HepG2 (cell line): ENCODE data around the gene MADD. TPM values are rescaled to one million over a fixed set of nuclear protein-coding genes. Genes with fewer than 3 reads are reported as not detected.

Experiments used
- EZH2 ChIP-seq: conservative IDR thresholded peaks from 2 replicates; pipeline ENCODE4 v1.6.1; 2012; ENCODE audit warnings: mild to moderate bottlenecking, low read depth, low read length, moderate library complexity
- FOXJ3 ChIP-seq: sonication (generic); formaldehyde crosslinking; IDR thresholded peaks from 2 replicates; pipeline ENCODE4 v1.4.0; 2020; ENCODE audit warnings: missing genetic modification reagents, mild to moderate bottlenecking, borderline replicate concordance
- GLI4 ChIP-seq: sonication (generic); formaldehyde crosslinking; IDR thresholded peaks from 2 replicates; pipeline ENCODE4 v1.5.1; 2020; ENCODE audit warnings: missing genetic modification reagents, mild to moderate bottlenecking, moderate library complexity, borderline replicate concordance
- HNRNPK ChIP-seq: fragments of 200-400 bp; formaldehyde crosslinking; IDR thresholded peaks from 2 replicates; pipeline ENCODE4 v1.6.1; 2018; ENCODE audit warnings: low read length, low read depth, moderate library complexity, mild to moderate bottlenecking; ENCODE audit not compliant: poor library complexity, severe bottlenecking
- IRF2 ChIP-seq: IDR thresholded peaks from 2 replicates; pipeline ENCODE4 v1.6.1; 2018; ENCODE audit warnings: missing genetic modification reagents, missing compliant biosample characterization
- ISX ChIP-seq: sonication (generic); formaldehyde crosslinking; conservative IDR thresholded peaks from 2 replicates; pipeline ENCODE4 v1.5.0; 2020; ENCODE audit warnings: missing genetic modification reagents
- KLF16 ChIP-seq, 2 experiments: sonication (generic) in 1 of 2; formaldehyde crosslinking in 1 of 2; IDR thresholded peaks; 2 replicates each; pipeline versions ENCODE4 v1.6.1 to v1.8.0; 2016 to 2023; ENCODE audit warnings: missing genetic modification reagents in 2 of 2, missing compliant biosample characterization in 1 of 2
- PHF20 ChIP-seq: sonication (generic); formaldehyde crosslinking; IDR thresholded peaks from 2 replicates; pipeline ENCODE4 v1.5.0; 2020; ENCODE audit warnings: mild to moderate bottlenecking, missing genetic modification reagents
- STAT5B ChIP-seq: sonication (generic); formaldehyde crosslinking; IDR thresholded peaks from 2 replicates; pipeline ENCODE4 v1.4.0; 2020; ENCODE audit warnings: missing genetic modification reagents
- ZC3H13 ChIP-seq: sonication (generic); formaldehyde crosslinking; IDR thresholded peaks from 2 replicates; pipeline ENCODE4 v1.8.1; 2023; ENCODE audit warnings: mild to moderate bottlenecking, missing genetic modification reagents, moderate library complexity
- ZMYM2 ChIP-seq: sonication (generic); formaldehyde crosslinking; IDR thresholded peaks from 2 replicates; pipeline ENCODE4 v1.8.0; 2022; ENCODE audit warnings: mild to moderate bottlenecking, missing genetic modification reagents
- ZNF124 ChIP-seq: sonication (generic); formaldehyde crosslinking; IDR thresholded peaks from 2 replicates; pipeline ENCODE4 v1.4.0; 2020; ENCODE audit warnings: missing genetic modification reagents
- ZNF326 ChIP-seq: sonication (generic); formaldehyde crosslinking; IDR thresholded peaks from 2 replicates; pipeline ENCODE4 v1.4.0; 2020; ENCODE audit warnings: missing genetic modification reagents, borderline replicate concordance
- ZNF329 ChIP-seq: sonication (generic); formaldehyde crosslinking; IDR thresholded peaks from 2 replicates; pipeline ENCODE4 v1.9.0; 2021; ENCODE audit warnings: low read depth, mild to moderate bottlenecking, missing genetic modification reagents
- ZNF335 ChIP-seq: sonication (generic); formaldehyde crosslinking; IDR thresholded peaks from 2 replicates; pipeline ENCODE4 v1.4.0; 2020; ENCODE audit warnings: missing genetic modification reagents
- ZNF550 ChIP-seq: sonication (generic); formaldehyde crosslinking; IDR thresholded peaks from 2 replicates; pipeline ENCODE4 v1.4.0; 2020; ENCODE audit warnings: mild to moderate bottlenecking, missing genetic modification reagents, borderline replicate concordance
- ZNF567 ChIP-seq: sonication (generic); formaldehyde crosslinking; IDR thresholded peaks from 2 replicates; pipeline ENCODE4 v1.8.1; 2023; ENCODE audit warnings: mild to moderate bottlenecking, missing genetic modification reagents, borderline replicate concordance
- polyA plus RNA-seq, 8 experiments: library from polyadenylated mRNA; depleted of rRNA in 3 of 8; stranded (reverse) in 7 of 8; unstranded in 1 of 8; fragments of >200 nt; fragmentation: Illumina TruSeq in 4 of 8; extraction: Trizol in 4 of 8; gene quantifications; 2 replicates each; pipeline versions ENCODE4 v1.2.1 to v1.2.3, GENCODE V29; 2011 to 2016; ENCODE audit warnings: low read depth in 4 of 8, missing spikeins in 1 of 8, mixed read lengths in 1 of 8; ENCODE audit not compliant: insufficient read depth in 1 of 8
- total RNA-seq, 5 experiments: library from RNA; depleted of rRNA; stranded (reverse); fragments of >200 nt; fragmentation: Illumina TruSeq; extraction: Trizol; gene quantifications; 2 replicates each; pipeline ENCODE4 v1.2.3, GENCODE V29; 2016; ENCODE audit warnings: low read depth in 1 of 5
- TF ChIP-seq, protein P1 (sequence below): sonication (generic); formaldehyde crosslinking; IDR thresholded peaks from 2 replicates; pipeline ENCODE4 v1.8.0; 2022; ENCODE audit warnings: missing genetic modification reagents, low read depth, mild to moderate bottlenecking, borderline replicate concordance
- TF ChIP-seq, protein P2 (sequence below): sonication (generic); formaldehyde crosslinking; IDR thresholded peaks from 2 replicates; pipeline ENCODE4 v1.5.0; 2020; ENCODE audit warnings: mild to moderate bottlenecking, low read depth, missing genetic modification reagents, borderline replicate concordance
- TF ChIP-seq, protein P3 (sequence below): sonication (generic); formaldehyde crosslinking; IDR thresholded peaks from 2 replicates; pipeline ENCODE4 v1.4.0; 2020; ENCODE audit warnings: missing genetic modification reagents
- TF ChIP-seq, protein P4 (sequence below): sonication (generic); formaldehyde crosslinking; IDR thresholded peaks from 2 replicates; pipeline ENCODE4 v1.4.0; 2020; ENCODE audit warnings: mild to moderate bottlenecking, missing genetic modification reagents
- TF ChIP-seq, protein P5 (sequence below): sonication (generic); formaldehyde crosslinking; IDR thresholded peaks from 2 replicates; pipeline ENCODE4 v1.5.1; 2020; ENCODE audit warnings: missing genetic modification reagents, mild to moderate bottlenecking, borderline replicate concordance
- TF ChIP-seq, protein P6 (sequence below): sonication (generic); formaldehyde crosslinking; conservative IDR thresholded peaks from 2 replicates; pipeline ENCODE4 v1.5.0; 2020; ENCODE audit warnings: missing genetic modification reagents

The MADD gene
- total and polyA plus RNA-seq, 2 of the 13 experiments (the other 11 are each of a cell fraction or from before 2014, with no cell fraction given), result 18.0 to 29.2 TPM

DNA sequence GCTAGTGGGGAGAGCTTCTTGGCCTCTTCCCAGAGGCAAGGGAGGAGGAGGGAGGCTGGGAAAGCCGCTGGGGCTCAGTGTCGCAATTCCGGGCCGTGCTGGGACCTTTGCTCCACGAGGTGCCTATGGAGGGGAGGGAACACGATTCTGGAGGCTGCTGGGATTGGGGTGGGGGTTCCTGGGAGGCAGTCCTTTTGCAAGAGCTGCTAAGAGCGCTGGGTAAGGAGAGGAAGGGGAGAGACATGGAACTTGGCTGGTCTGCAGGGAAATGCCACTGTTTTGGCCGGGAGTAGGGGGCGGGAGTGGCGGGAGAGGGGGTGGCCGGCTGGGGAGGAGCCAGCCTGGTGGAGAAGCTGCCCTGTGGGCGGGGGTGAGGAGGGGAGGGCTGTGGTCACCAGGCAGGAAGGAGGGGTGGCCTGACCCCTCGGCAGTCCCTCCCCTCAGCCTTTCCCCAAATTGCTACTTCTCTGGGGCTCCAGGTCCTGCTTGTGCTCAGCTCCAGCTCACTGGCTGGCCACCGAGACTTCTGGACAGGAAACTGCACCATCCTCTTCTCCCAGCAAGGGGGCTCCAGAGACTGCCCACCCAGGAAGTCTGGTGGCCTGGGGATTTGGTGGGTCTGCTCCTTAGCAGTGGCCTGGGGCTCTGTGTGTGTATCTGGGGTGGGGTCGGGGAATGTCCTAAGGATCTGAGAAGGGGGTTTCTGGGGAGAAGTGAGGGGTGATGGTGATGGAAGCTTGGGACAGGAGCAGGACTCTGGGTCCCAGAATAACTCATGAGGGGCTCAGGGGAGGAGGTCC, 12.2 kb upstream of the MADD start, which contains the start of gene NR1H3 (continued):
- TF ChIP-seq ZNF550 (CRISPR knock-in tag) (no peak), FOXJ3 (no peak), STAT5B (no peak), HNRNPK (no peak), GLI4 (CRISPR knock-in tag) (no peak), ZNF326 (CRISPR knock-in tag) (no peak), ZNF335 (CRISPR knock-in tag) (no peak), ZNF567 (CRISPR knock-in tag) (peak; percentile 82; the same call in 1 of the 2 replicates), ZNF329 (no peak), ZNF124 (no peak), ZC3H13 (CRISPR knock-in tag) (peak; percentile 81), ZMYM2 (CRISPR knock-in tag) (no peak), ISX (CRISPR knock-in tag) (no peak), IRF2 (CRISPR knock-in tag) (0 out of 2 replicates have a peak, but pooled peaks have one; percentile 31), KLF16 (CRISPR knock-in tag; IDR thresholded peaks at IDR 0.05) (no peak; a peak in 1 of 4 replicates), EZH2 (no peak), PHF20 (no peak)
- TF ChIP-seq, protein P1, sequence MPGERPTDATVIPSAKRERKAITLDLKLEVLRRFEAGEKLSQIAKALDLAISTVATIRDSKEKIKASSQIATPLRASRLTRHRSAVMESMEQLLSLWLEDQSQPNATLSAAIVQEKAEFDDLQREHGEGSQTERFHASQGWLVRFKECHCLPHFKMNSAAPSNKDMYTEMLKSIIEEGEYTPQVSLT, result no peak
- TF ChIP-seq, protein P2, sequence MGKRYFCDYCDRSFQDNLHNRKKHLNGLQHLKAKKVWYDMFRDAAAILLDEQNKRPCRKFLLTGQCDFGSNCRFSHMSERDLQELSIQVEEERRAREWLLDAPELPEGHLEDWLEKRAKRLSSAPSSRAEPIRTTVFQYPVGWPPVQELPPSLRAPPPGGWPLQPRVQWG (CRISPR knock-in tag), result no peak
- TF ChIP-seq, protein P3, sequence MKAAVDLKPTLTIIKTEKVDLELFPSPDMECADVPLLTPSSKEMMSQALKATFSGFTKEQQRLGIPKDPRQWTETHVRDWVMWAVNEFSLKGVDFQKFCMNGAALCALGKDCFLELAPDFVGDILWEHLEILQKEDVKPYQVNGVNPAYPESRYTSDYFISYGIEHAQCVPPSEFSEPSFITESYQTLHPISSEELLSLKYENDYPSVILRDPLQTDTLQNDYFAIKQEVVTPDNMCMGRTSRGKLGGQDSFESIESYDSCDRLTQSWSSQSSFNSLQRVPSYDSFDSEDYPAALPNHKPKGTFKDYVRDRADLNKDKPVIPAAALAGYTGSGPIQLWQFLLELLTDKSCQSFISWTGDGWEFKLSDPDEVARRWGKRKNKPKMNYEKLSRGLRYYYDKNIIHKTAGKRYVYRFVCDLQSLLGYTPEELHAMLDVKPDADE (CRISPR knock-in tag), result no peak
- TF ChIP-seq, protein P4, sequence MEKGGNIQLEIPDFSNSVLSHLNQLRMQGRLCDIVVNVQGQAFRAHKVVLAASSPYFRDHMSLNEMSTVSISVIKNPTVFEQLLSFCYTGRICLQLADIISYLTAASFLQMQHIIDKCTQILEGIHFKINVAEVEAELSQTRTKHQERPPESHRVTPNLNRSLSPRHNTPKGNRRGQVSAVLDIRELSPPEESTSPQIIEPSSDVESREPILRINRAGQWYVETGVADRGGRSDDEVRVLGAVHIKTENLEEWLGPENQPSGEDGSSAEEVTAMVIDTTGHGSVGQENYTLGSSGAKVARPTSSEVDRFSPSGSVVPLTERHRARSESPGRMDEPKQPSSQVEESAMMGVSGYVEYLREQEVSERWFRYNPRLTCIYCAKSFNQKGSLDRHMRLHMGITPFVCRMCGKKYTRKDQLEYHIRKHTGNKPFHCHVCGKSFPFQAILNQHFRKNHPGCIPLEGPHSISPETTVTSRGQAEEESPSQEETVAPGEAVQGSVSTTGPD (CRISPR knock-in tag), result no peak
- TF ChIP-seq, protein P5, sequence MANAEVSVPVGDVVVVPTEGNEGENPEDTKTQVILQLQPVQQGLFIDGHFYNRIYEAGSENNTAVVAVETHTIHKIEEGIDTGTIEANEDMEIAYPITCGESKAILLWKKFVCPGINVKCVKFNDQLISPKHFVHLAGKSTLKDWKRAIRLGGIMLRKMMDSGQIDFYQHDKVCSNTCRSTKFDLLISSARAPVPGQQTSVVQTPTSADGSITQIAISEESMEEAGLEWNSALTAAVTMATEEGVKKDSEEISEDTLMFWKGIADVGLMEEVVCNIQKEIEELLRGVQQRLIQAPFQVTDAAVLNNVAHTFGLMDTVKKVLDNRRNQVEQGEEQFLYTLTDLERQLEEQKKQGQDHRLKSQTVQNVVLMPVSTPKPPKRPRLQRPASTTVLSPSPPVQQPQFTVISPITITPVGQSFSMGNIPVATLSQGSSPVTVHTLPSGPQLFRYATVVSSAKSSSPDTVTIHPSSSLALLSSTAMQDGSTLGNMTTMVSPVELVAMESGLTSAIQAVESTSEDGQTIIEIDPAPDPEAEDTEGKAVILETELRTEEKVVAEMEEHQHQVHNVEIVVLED (CRISPR knock-in tag), result no peak
- TF ChIP-seq, protein P6, sequence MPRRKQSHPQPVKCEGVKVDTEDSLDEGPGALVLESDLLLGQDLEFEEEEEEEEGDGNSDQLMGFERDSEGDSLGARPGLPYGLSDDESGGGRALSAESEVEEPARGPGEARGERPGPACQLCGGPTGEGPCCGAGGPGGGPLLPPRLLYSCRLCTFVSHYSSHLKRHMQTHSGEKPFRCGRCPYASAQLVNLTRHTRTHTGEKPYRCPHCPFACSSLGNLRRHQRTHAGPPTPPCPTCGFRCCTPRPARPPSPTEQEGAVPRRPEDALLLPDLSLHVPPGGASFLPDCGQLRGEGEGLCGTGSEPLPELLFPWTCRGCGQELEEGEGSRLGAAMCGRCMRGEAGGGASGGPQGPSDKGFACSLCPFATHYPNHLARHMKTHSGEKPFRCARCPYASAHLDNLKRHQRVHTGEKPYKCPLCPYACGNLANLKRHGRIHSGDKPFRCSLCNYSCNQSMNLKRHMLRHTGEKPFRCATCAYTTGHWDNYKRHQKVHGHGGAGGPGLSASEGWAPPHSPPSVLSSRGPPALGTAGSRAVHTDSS (CRISPR knock-in tag), result no peak
